ENCODE data around the gene ATP7B.

- TF ChIP-seq CTCF (conservative IDR thresholded peaks at IDR 0.05; ENCODE audit: low read depth in 2 of 2) (no peak), REST (IDR thresholded peaks at IDR 0.05; ENCODE audit: unreplicated experiment) (no peak), POLR2AphosphoS5 (IDR thresholded peaks at IDR 0.05; ENCODE audit: low read depth) (no peak), EZH2 (IDR thresholded peaks at IDR 0.05; ENCODE audit: low read depth, unreplicated experiment) (no peak), EZH2phosphoT487 (IDR thresholded peaks at IDR 0.05; ENCODE audit: unreplicated experiment) (no peak), ZNF114 (CRISPR knock-in tag; IDR thresholded peaks at IDR 0.05) (no peak), CREB1 (CRISPR knock-in tag; IDR thresholded peaks at IDR 0.05; ENCODE audit: low read depth) (no peak), ZNF331 (CRISPR knock-in tag; IDR thresholded peaks at IDR 0.05; ENCODE audit: low read depth) (no peak), STAT1 (IDR thresholded peaks at IDR 0.05; ENCODE audit: unreplicated experiment) (no peak), NANOG (IDR thresholded peaks at IDR 0.05; ENCODE audit: borderline replicate concordance) (no peak)
Measured at GRCh38 chr13:52006523-52007245, 4.6 kb downstream of the ATP7B start.
